HG03354 (cell line): ENCODE results near the gene XXYLT1.

Experiments
- ATAC-seq: cut with Tn5 transposase; IDR thresholded peaks from one replicate; pipeline ENCODE4 v1.9.1; 2021; ENCODE audit warnings: mild to moderate bottlenecking; ENCODE audit not compliant: unreplicated experiment, poor library complexity, severe bottlenecking

Gene XXYLT1

GRCh38 chr3:195077611-195078540, 193.1 kb downstream of the XXYLT1 start:
- no peak for ATAC-seq

- no peak for ATAC-seq
Measured at GRCh38 chr3:195076981-195077610, 193.9 kb downstream of the XXYLT1 start.

GRCh38 chr3:195075941-195076875, 194.8 kb downstream of the XXYLT1 start:
- no peak for ATAC-seq

GRCh38 chr3:195075199-195075940, 195.6 kb downstream of the XXYLT1 start:
- ATAC-seq, result no peak

- no peak for ATAC-seq
Measured at GRCh38 chr3:195073866-195074860, 196.8 kb downstream of the XXYLT1 start.

GRCh38 chr3:195072916-195073564, 197.9 kb downstream of the XXYLT1 start:
- ATAC-seq, result no peak

GRCh38 chr3:195071916-195072820, 198.8 kb downstream of the XXYLT1 start:
- ATAC-seq, result no peak

- no peak for ATAC-seq
Measured at GRCh38 chr3:195071011-195071728, 199.8 kb downstream of the XXYLT1 start.

- ATAC-seq, result no peak
Measured at GRCh38 chr3:195070336-195070735, 200.6 kb downstream of the XXYLT1 start.

GRCh38 chr3:195069501-195070251, 201.3 kb downstream of the XXYLT1 start:
- no peak for ATAC-seq

- ATAC-seq, result no peak
Measured at GRCh38 chr3:195068084-195069080, 202.6 kb downstream of the XXYLT1 start.

GRCh38 chr3:195066441-195066841, 204.5 kb downstream of the XXYLT1 start:
- ATAC-seq, result no peak

- no peak for ATAC-seq
Measured at GRCh38 chr3:195065864-195066185, 205.1 kb downstream of the XXYLT1 start.

GRCh38 chr3:195065142-195065863, 205.7 kb downstream of the XXYLT1 start:
- ATAC-seq, result no peak
